GM19193 (cell line): ENCODE measurements around the gene TMEM156.

Experiments
- POLR2A ChIP-seq: IDR thresholded peaks from 4 replicates; pipeline ENCODE4 v1.6.1; 2011; ENCODE audit not compliant: insufficient read depth, insufficient read length; ENCODE audit errors: extremely low read depth

Gene TMEM156

DNA sequence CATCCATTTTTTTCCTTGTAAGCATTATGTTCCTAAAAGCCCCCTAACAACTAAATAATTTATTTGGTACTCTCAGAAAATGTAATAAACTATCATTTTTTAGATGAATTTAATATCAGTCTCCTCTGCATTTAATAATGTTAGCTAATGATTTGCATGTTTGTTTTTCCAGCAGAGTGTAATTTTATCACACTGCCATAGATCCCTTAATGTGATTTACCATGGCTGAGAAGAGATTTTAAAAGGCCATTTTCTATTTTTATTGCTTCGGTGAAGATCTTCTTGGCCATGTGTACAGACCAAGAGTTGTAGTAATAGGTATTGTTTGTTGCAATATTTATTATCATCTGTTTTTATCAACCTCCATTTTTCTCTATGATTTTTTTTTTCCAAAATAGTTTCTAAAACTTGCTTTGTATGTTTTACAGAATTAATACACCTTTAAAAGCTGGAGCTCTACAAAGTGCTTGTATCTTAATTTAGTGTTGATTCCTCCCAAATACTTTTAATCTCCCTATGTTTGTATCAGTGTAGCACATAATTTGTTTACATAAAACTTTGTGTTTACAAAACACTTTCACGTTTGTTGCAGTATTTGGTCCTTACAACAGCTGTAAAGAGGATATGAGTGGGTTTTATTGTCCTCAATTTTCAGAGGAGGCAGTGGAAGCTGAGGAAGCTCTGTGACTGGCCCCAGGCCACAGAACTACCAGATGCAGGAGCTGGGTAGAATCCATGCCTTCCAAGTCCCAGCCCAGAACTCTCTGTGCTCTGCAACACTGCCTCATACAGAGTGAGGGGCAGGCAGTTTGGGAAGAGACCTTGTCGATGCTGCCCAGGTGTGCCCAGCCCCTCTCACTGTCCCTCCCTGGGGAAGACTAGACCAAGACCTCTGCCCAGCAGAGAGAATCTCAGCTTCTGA lies 106.5 kb downstream of the TMEM156 start:
- no peak for TF ChIP-seq POLR2A

DNA sequence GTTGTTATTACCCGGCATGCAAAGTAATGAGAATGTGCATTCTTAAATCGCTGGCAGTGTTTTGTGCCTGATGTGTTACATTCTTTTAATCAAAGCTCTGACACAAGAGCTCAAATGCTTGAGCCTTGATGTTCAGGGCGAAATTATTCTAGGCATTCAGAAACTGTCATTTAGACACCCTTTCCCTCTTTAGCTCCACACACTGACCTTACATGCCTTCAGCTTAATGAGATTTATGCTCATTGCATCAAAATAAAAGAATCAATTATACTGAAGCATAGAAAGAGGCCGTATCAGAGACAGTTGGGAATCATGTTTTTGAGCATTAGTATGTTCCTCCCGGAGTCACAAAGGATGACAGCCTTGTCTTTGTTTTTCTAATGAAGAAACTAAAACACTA lies 107.9 kb downstream of the TMEM156 start:
- TF ChIP-seq POLR2A: no peak

GRCh38 chr4:38923746-38924145 lies 108.5 kb downstream of the TMEM156 start:
- TF ChIP-seq POLR2A: no peak

DNA sequence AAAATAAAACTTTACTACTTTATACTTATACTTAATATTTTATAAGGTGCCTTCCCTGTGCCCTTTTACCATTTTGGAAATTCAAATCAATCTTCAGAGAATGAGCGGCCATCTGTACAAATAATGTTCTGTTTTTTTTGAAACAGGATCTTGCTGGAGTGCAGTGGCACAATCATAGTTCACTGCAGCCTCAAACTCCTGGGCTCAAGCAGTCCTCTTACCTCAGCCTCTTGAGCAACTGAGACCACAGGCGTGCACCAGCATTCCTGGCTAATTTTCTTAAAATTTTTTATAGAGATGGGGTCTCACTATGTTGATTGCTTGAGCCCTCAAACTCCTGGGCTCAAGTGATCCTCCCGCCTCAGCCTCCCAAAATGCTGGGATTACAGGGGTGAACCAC lies 111.1 kb downstream of the TMEM156 start:
- no peak for TF ChIP-seq POLR2A

- TF ChIP-seq POLR2A: no peak
Observed at GRCh38 chr4:38920677-38921076, 111.5 kb downstream of the TMEM156 start.

- TF ChIP-seq POLR2A: no peak
Observed at GRCh38 chr4:38920186-38920585, 112.0 kb downstream of the TMEM156 start.

DNA sequence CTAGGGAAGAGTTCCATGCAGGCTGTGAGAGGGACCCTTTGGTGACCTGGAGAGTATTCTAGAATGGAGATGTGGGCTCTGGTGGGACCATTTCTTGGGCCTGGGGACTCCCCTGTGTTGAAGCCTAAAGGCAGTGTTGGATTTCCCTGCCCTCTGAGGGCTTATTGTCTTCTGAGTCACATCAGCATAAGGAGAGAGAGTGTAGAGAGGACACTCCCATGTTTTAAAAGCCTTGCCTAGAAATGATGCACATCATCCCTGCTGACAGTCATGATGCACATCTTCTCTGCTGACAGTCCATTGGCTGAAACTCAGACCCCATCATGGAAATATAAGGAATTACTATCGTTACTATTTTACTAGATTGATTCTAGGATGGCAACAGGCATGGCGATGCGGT lies 112.7 kb downstream of the TMEM156 start:
- TF ChIP-seq POLR2A: no peak

- TF ChIP-seq POLR2A: no peak
Observed at GRCh38 chr4:38917481-38918025, 114.7 kb downstream of the TMEM156 start.
